Measurements from ENCODE around the gene HES6.

Gene HES6

DNA sequence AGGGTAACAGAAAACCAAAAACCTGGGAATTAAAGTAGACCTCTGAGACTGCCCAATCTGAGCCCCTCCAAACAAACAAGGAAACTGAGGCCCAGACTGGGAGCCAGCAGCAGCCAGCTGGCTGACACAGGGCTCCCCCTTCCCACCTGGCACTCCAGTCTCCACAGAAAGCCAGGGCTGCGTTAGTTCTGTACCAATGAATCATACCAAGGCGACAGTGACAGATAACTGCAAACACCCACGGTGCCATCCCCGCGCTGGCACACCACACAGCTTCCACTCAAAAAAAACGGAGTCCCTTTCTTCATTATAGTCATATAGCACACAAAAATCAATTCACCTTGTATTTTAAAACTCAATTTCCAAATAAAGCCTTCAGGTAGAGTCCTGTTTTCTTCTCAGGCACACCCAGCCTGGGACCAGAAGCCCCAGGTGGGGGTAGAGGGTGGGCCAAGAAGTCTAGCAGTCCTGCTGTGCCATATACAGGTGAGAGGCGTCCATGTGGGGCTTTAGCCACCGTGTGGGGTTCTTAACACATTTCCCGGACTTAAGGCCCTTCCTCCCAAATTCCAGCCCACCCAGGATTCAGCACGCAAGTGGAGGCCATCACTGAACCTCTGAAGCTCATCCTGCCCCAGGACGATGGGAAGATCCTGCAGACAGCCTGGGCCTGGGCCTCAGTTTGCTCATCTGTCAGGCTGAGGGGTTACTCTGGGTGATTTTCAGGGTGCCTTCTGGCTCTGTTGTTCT lies 47.3 kb upstream of the HES6 start:
- H3K4me3 ChIP-seq (ENCODE audit: low read depth, low read length) = no peak overlapping the region; the same call in 1 of the 2 replicates
- no peak for DNase-seq
- no peak overlapping the region for H3K27ac ChIP-seq
- no peaks in the 10 kb centered on the region for H3K36me3 ChIP-seq
- H3K9me3 ChIP-seq (ENCODE audit: severe bottlenecking) = no peaks in the 10 kb centered on the region
- H3K27me3 ChIP-seq (ENCODE audit: insufficient read depth, low read depth, severe bottlenecking) = no peaks in the 10 kb centered on the region
- TF ChIP-seq, protein P1, sequence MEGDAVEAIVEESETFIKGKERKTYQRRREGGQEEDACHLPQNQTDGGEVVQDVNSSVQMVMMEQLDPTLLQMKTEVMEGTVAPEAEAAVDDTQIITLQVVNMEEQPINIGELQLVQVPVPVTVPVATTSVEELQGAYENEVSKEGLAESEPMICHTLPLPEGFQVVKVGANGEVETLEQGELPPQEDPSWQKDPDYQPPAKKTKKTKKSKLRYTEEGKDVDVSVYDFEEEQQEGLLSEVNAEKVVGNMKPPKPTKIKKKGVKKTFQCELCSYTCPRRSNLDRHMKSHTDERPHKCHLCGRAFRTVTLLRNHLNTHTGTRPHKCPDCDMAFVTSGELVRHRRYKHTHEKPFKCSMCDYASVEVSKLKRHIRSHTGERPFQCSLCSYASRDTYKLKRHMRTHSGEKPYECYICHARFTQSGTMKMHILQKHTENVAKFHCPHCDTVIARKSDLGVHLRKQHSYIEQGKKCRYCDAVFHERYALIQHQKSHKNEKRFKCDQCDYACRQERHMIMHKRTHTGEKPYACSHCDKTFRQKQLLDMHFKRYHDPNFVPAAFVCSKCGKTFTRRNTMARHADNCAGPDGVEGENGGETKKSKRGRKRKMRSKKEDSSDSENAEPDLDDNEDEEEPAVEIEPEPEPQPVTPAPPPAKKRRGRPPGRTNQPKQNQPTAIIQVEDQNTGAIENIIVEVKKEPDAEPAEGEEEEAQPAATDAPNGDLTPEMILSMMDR (IDR thresholded peaks at IDR 0.05; ENCODE audit: low read depth, low read length) = no peak

DNA sequence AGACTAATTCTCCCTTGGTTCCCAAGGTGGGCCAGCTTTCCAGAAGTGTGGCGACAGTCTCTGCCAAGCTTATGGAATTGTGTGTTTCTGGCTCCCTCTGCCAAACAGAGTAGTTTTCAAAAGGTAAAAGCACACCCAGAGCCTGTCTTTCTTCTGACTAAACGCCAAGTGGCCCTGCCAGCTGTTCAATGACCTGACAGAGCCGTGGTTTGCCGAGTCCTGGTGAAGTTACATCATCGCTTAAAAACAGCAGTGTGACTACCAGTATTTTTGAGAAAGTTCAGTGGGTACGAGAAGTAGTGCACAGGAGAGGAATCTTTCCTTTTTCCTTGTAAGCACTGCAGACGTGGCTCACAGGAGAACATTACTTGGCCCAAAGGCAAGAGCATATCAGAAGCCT lies 46.7 kb upstream of the HES6 start:
- Histone ChIP-seq H3K27me3 (ENCODE audit: insufficient read depth, low read depth, severe bottlenecking) (no peaks in the 10 kb centered on the region), H3K4me3 (ENCODE audit: low read depth, low read length) (no peak overlapping the region), H3K27ac (no peak overlapping the region), H3K9me3 (ENCODE audit: severe bottlenecking) (no peaks in the 10 kb centered on the region), H3K36me3 (no peaks in the 10 kb centered on the region)
- DNase-seq = no peak
- TF ChIP-seq, protein P1 (IDR thresholded peaks at IDR 0.05; ENCODE audit: low read depth, low read length) = no peak

DNA sequence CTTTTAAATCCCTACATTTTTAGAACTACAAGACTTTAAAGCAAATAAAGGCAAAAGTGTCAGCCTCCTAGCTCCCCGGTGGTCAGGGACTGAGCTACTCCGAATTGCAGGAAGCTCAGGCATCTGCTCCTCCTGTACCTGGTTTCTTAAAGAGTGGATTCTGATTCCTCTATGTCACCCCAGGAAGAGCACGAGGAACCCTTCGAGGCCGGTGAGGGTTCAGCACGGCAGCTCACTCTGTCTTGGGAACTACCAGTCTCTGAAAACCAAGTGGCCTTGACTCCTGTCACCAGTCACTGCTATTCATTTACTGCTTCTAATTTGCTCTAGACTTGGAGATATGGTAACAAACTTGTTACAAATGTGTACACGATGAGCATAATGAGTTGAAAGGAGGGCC lies 46.3 kb upstream of the HES6 start:
- H3K9me3 ChIP-seq (ENCODE audit: severe bottlenecking) = no peaks in the 10 kb centered on the region
- H3K27me3 ChIP-seq (ENCODE audit: insufficient read depth, low read depth, severe bottlenecking) = no peaks in the 10 kb centered on the region
- TF ChIP-seq, protein P1 (IDR thresholded peaks at IDR 0.05; ENCODE audit: low read depth, low read length) = no peak
- DNase-seq = no peak
- H3K36me3 ChIP-seq = no peaks in the 10 kb centered on the region
- H3K27ac ChIP-seq = no peak overlapping the region
- H3K4me3 ChIP-seq (ENCODE audit: low read depth, low read length) = no peak overlapping the region

DNA sequence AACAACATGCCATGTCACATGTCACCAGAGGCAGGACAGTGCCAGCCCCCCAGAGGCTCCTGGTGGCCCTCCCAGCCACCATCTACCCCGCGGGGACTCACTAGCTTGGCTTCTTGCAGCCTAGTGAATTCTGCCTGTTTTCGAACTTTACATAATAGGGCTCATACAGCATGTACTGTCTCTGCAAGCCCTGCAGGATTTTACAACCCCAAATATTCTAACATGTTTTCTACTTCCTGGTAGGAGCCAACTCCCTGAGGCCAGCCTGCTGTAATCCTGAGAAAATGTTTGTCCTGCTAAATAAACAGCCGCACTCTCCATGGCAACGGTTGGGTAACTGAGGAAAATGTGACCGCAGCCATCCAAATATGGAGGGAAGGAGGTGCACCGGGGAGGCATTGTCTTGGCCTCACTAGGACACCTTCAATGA lies 45.8 kb upstream of the HES6 start:
- Histone ChIP-seq H3K9me3 (ENCODE audit: severe bottlenecking) (no peaks in the 10 kb centered on the region), H3K27me3 (ENCODE audit: insufficient read depth, low read depth, severe bottlenecking) (no peaks in the 10 kb centered on the region), H3K27ac (no peak overlapping the region), H3K36me3 (no peaks in the 10 kb centered on the region), H3K4me3 (ENCODE audit: low read depth, low read length) (no peak overlapping the region)
- TF ChIP-seq, protein P1 (IDR thresholded peaks at IDR 0.05; ENCODE audit: low read depth, low read length) = no peak
- no peak for DNase-seq

DNA sequence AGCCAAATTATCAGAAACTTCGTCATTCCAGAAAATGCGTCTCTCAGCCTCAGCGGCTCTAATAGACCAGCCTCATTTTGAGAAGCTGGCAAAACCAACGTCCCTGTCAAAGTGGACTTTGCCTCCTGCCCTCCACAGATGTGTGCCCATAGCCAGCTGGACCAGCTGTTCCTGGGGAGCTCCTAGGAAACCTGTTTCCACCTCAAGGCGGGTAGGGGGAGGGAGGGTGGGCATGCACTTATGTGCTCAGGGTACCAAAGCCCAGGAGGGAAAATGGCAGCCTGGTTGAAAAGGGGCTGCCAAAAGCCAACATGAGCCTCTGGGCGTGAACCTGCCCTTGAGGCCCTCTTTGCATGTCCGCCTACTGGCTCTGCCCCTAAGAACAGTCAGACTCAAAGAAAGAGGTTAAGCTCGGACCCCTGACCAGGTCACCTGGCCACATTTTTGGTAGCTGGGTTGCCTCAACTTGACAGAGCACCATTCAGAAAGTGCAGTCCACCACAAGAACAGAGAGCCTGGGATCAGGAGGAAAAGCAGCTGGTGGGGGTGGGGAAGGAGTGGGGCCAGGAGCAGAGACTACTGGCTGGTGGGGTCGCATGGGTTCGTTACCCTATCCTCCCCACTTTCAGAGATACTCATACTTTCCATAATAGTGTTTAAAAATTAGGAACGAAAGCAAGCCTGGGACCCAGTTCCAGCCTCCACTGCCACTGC lies 45.1 kb upstream of the HES6 start:
- no peaks in the 10 kb centered on the region for H3K9me3 ChIP-seq (ENCODE audit: severe bottlenecking)
- H3K36me3 ChIP-seq = no peaks in the 10 kb centered on the region
- no peaks in the 10 kb centered on the region for H3K27me3 ChIP-seq (ENCODE audit: insufficient read depth, low read depth, severe bottlenecking)
- TF ChIP-seq, protein P1 (IDR thresholded peaks at IDR 0.05; ENCODE audit: low read depth, low read length) = no peak
- H3K4me3 ChIP-seq (ENCODE audit: low read depth, low read length) = no peak overlapping the region
- DNase-seq = no peak
- H3K27ac ChIP-seq = no peak overlapping the region

Measured in WERI-Rb-1 (cell line).